ENCODE results near the gene UBE2QL1.

Gene UBE2QL1

DNA sequence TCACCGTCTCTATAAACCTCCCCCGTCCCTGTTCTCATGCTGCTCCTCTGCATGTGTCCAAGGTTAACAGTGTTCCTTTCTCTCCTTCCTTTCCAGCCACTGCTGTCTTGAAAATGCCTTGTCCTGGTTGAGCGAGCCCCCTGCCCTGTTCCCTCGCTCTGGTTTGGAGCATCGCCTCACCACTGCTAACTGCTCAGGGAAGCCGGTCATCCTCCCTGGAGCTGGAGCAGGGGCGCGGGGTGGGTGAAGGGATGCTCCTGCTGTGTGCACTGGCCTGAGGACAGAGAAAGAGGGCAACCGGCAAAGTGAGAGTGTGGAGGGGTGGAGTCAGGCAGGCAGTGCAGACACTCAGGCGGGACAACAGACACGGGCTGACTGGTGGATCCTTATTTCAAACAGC, 19.4 kb downstream of the UBE2QL1 start:
- intact Hi-C loops (cut with DNase I; ENCODE audit: low total_unique reads): no loop called here
- H3K27ac ChIP-seq: no peak overlapping the region
- H3K4me1 ChIP-seq: no peaks in the 10 kb centered on the region
- H3K4me3 ChIP-seq: no peak overlapping the region
- H3K27me3 ChIP-seq: no peaks in the 10 kb centered on the region
- DNase-seq: peak in 1 of 2 donors; percentile 43
- TF ChIP-seq, protein P1, sequence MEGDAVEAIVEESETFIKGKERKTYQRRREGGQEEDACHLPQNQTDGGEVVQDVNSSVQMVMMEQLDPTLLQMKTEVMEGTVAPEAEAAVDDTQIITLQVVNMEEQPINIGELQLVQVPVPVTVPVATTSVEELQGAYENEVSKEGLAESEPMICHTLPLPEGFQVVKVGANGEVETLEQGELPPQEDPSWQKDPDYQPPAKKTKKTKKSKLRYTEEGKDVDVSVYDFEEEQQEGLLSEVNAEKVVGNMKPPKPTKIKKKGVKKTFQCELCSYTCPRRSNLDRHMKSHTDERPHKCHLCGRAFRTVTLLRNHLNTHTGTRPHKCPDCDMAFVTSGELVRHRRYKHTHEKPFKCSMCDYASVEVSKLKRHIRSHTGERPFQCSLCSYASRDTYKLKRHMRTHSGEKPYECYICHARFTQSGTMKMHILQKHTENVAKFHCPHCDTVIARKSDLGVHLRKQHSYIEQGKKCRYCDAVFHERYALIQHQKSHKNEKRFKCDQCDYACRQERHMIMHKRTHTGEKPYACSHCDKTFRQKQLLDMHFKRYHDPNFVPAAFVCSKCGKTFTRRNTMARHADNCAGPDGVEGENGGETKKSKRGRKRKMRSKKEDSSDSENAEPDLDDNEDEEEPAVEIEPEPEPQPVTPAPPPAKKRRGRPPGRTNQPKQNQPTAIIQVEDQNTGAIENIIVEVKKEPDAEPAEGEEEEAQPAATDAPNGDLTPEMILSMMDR (IDR thresholded peaks at IDR 0.05): no peak
- H3K9me3 ChIP-seq: no peaks in the 10 kb centered on the region
- H3K36me3 ChIP-seq: no peaks in the 10 kb centered on the region

DNA sequence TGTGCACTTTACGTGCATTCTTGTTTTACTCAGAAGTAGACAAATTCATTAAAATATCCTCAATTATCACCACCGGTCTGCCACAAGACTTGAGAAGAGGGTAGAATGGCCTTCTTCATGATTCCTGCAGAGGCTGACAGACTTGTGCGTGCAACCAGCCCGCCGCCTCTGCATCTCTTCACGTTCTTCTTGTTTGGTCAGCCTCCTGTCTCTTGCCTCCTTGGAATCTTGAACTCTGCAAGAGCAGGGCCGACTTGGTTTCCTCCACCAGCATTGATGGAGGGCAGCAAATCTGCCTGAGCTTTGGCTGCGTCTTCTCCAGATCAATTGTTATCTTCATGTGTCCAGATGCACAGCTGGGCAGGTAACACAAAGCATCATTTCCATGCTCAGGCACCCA, 20.2 kb downstream of the UBE2QL1 start:
- H3K27me3 ChIP-seq: no peaks in the 10 kb centered on the region
- intact Hi-C loops (cut with DNase I; ENCODE audit: low total_unique reads): no loop called here
- H3K27ac ChIP-seq: no peak overlapping the region
- TF ChIP-seq, protein P1 (IDR thresholded peaks at IDR 0.05): no peak
- no peaks in the 10 kb centered on the region for H3K4me1 ChIP-seq
- no peaks in the 10 kb centered on the region for H3K9me3 ChIP-seq
- H3K4me3 ChIP-seq: no peak overlapping the region
- no peaks in the 10 kb centered on the region for H3K36me3 ChIP-seq
- peak in 1 of 2 donors; percentile 28 for DNase-seq

DNA sequence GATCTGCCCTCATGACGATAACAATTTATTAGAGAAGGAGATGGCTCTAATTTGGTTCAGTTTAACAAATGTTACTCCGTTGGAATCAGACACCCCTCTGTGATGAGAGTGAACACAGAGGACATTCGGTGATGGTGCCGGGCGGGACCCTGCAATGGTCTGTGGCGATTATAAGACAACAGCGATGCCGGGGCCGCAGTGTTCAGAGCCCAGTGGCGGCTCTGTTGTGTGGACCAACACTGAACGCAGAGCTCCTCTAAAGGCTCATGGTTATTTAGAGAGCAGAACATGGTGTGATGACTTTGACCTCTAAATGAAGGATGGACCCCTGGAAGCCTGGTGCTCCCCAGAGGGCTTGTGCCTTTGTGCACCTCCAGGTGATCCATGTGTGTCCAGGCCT, 21.2 kb downstream of the UBE2QL1 start:
- Histone ChIP-seq H3K36me3 (no peaks in the 10 kb centered on the region), H3K4me1 (no peaks in the 10 kb centered on the region), H3K27me3 (no peaks in the 10 kb centered on the region), H3K27ac (no peak overlapping the region), H3K9me3 (no peaks in the 10 kb centered on the region), H3K4me3 (no peak overlapping the region)
- peak in 1 of 2 donors; percentile 33 for DNase-seq
- TF ChIP-seq, protein P1 (IDR thresholded peaks at IDR 0.05): no peak
- intact Hi-C loops (cut with DNase I; ENCODE audit: low total_unique reads): no loop called here

DNA sequence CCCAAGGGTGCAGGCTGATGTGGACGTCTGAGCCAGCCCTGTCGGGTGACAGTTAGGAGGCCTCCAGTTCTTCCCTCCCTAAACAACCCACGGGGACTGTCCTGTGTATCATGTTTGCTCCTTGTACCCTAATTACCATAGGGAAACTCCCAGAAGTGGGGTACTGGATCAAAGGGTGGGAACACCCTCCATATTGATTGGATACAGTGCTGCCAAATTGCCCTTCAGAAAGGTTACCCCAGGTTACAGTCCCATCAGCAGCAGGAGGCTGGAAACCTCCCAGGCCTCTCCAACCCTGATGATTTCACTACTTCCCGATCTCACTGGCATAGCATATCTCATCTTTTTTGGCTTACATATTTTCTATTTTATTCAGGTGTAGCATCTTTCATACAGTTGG, 22.0 kb downstream of the UBE2QL1 start:
- no peaks in the 10 kb centered on the region for H3K27me3 ChIP-seq
- no peak overlapping the region for H3K4me3 ChIP-seq
- TF ChIP-seq, protein P1 (IDR thresholded peaks at IDR 0.05): no peak
- DNase-seq: peak in 1 of 2 donors; percentile 1
- H3K36me3 ChIP-seq: no peaks in the 10 kb centered on the region
- intact Hi-C loops (cut with DNase I; ENCODE audit: low total_unique reads): no loop called here
- no peaks in the 10 kb centered on the region for H3K4me1 ChIP-seq
- no peaks in the 10 kb centered on the region for H3K9me3 ChIP-seq
- no peak overlapping the region for H3K27ac ChIP-seq

DNA sequence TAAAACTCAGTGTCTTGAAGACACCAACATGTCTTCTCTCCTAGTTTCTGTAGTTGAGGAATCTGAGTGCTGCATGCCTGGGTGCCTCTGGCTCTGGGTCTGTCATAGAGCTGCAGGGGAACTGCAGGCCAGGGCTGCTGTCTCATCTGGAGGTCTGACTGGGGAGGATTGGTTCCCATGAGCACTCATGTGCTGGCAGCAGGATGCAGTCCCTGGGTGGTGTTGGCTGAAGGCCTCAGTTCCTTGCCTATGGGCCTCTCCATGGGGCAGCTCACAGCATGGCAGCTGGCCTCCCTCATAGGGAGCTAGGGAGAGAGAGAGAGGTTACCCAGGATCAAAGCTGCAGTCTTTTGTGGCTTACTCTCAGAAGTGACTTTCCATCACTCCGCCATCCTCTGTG, 22.6 kb downstream of the UBE2QL1 start:
- Histone ChIP-seq H3K9me3 (no peaks in the 10 kb centered on the region), H3K27ac (no peak overlapping the region), H3K36me3 (no peaks in the 10 kb centered on the region), H3K4me3 (no peak overlapping the region), H3K4me1 (no peaks in the 10 kb centered on the region), H3K27me3 (no peaks in the 10 kb centered on the region)
- DNase-seq: peak in 1 of 2 donors; percentile 44
- intact Hi-C loops (cut with DNase I; ENCODE audit: low total_unique reads): no loop called here
- TF ChIP-seq, protein P1 (IDR thresholded peaks at IDR 0.05): no peak

DNA sequence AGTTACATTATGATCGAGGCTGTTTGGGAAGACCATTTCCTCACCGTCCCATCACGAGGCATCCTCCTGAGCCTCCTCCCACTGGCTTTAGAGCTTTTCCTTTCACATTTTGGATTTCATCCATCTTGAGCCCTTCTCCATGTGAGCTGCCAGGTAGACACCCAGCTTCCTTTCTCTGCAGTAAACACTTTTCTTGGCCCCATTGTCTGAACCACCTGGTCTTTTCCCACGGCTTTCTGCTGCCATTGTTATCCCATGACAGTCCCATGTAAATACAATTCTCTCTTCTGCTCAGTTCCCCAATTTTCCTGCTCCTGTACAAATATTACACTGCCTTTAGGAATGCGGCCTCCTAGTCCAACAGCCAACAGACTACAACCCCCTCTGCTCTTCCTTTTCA, 24.1 kb downstream of the UBE2QL1 start:
- no peak overlapping the region for H3K4me3 ChIP-seq
- H3K4me1 ChIP-seq: no peaks in the 10 kb centered on the region
- TF ChIP-seq, protein P1 (IDR thresholded peaks at IDR 0.05): no peak
- no peaks in the 10 kb centered on the region for H3K9me3 ChIP-seq
- peak in 1 of 2 donors; percentile 27 for DNase-seq
- no peaks in the 10 kb centered on the region for H3K27me3 ChIP-seq
- intact Hi-C loops (cut with DNase I; ENCODE audit: low total_unique reads): no loop called here
- no peaks in the 10 kb centered on the region for H3K36me3 ChIP-seq
- H3K27ac ChIP-seq: no peak overlapping the region

Measured in tibial artery (tissue), 4 donors.